Spleen (tissue), 7 donors: ENCODE results near the gene PHF21B.

Experiments
- POLR2A ChIP-seq, 3 donors: fragments of 450-650 bp; IDR thresholded peaks; one replicate each; pipeline ENCODE4 v1.5.1; 2017; ENCODE audit warnings: antibody characterized with exemption in 3 of 3, mild to moderate bottlenecking in 1 of 3
- POLR2AphosphoS5 ChIP-seq, 3 donors: sonication (generic); formaldehyde crosslinking; IDR thresholded peaks; one replicate each; pipeline ENCODE4 v1.5.1; 2017; ENCODE audit warnings: antibody characterized with exemption in 3 of 3
- TF ChIP-seq, protein P1 (sequence below), 11 experiments: fragments of 200-600 bp in 7 of 11; fragments of 450-650 bp in 4 of 11; sonication (generic) in 4 of 11; IDR thresholded peaks in 8 of 11; conservative IDR thresholded peaks in 3 of 11; 1 replicate in 7 of 11; 2 replicates in 4 of 11; pipeline versions ENCODE4 v1.4.0 to v1.8.0; 2016 to 2021; ENCODE audit warnings: antibody characterized with exemption in 11 of 11, inconsistent platforms in 4 of 11, mild to moderate bottlenecking in 1 of 11
- donor health status: DM: no; HTN: no; CAD: no; lungs with moderate emphysema.
- donor health status: DM: no; HTN: no; CAD: no.
- donor health status: DM: no; HTN: no; CAD: no.

DNA sequence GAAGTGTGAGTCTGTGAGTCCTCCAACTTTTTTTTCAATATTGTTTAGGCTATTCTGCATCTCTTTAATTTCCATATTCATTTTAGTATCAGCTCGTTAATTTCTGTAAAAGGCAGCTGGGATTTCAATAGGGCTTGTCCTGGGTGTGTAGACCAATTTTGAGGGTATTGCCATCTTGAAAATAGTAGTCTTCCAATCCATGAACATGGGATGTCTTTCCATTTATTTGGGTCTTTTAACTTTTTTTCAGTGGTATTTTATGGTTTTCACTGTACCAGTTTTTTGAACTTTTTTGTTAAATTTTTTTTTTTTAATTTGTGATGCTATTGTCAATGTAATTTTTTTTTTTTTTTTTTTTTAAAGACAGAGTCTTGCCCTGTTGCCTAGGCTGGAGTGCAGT is 177.9 kb downstream of the PHF21B start:
- TF ChIP-seq POLR2A (IDR thresholded peaks at IDR 0.05) (no peak), POLR2AphosphoS5 (IDR thresholded peaks at IDR 0.05) (no peak)
- TF ChIP-seq, protein P1, sequence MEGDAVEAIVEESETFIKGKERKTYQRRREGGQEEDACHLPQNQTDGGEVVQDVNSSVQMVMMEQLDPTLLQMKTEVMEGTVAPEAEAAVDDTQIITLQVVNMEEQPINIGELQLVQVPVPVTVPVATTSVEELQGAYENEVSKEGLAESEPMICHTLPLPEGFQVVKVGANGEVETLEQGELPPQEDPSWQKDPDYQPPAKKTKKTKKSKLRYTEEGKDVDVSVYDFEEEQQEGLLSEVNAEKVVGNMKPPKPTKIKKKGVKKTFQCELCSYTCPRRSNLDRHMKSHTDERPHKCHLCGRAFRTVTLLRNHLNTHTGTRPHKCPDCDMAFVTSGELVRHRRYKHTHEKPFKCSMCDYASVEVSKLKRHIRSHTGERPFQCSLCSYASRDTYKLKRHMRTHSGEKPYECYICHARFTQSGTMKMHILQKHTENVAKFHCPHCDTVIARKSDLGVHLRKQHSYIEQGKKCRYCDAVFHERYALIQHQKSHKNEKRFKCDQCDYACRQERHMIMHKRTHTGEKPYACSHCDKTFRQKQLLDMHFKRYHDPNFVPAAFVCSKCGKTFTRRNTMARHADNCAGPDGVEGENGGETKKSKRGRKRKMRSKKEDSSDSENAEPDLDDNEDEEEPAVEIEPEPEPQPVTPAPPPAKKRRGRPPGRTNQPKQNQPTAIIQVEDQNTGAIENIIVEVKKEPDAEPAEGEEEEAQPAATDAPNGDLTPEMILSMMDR (IDR thresholded peaks at IDR 0.05 in 8 of 11, conservative IDR thresholded peaks at IDR 0.05 in 3 of 11), result no peak
